Measurements from ENCODE around the gene PHTF1.

PHTF1 gene

GRCh38 chr1:113783254-113784103 lies 24.2 kb upstream of the PHTF1 start:
- H3K9me3 Mint-ChIP-seq = no peaks in the 10 kb centered on the region
- peaks cover 30% of the 10 kb centered on the region for H3K36me3 Mint-ChIP-seq (ENCODE audit: low read depth)
- H3K27ac Mint-ChIP-seq = peak overlapping the region in 2 of 3 experiments; percentile 51 to 59
- no peak for TF ChIP-seq CTCF (IDR thresholded peaks at IDR 0.05; ENCODE audit: unreplicated experiment in 3 of 3)
- H3K4me1 Mint-ChIP-seq = peaks cover 11% of the 10 kb centered on the region
- no peak overlapping the region for H3K4me3 Mint-ChIP-seq
- H3K27me3 Mint-ChIP-seq (ENCODE audit: low read depth) = no peaks in the 10 kb centered on the region

GRCh38 chr1:113782406-113782805 lies 23.1 kb upstream of the PHTF1 start:
- Mint-ChIP-seq H3K27me3 (ENCODE audit: low read depth) (no peaks in the 10 kb centered on the region), H3K27ac (no peak overlapping the region), H3K36me3 (ENCODE audit: low read depth) (peaks cover 21% of the 10 kb centered on the region), H3K4me3 (no peak overlapping the region), H3K9me3 (no peaks in the 10 kb centered on the region), H3K4me1 (peaks cover 11% of the 10 kb centered on the region)
- no peak for TF ChIP-seq CTCF (IDR thresholded peaks at IDR 0.05; ENCODE audit: unreplicated experiment in 3 of 3)

- Mint-ChIP-seq H3K4me1 (peaks cover 3% of the 10 kb centered on the region), H3K9me3 (no peaks in the 10 kb centered on the region), H3K27ac (no peak overlapping the region), H3K4me3 (no peak overlapping the region), H3K36me3 (ENCODE audit: low read depth) (peaks cover 20% of the 10 kb centered on the region), H3K27me3 (ENCODE audit: low read depth) (no peaks in the 10 kb centered on the region)
- no peak for TF ChIP-seq CTCF (IDR thresholded peaks at IDR 0.05; ENCODE audit: unreplicated experiment in 3 of 3)
These were observed 21.3 kb upstream of the PHTF1 start for GRCh38 chr1:113780374-113781146.

GRCh38 chr1:113779542-113779941 lies 20.3 kb upstream of the PHTF1 start:
- H3K9me3 Mint-ChIP-seq = no peaks in the 10 kb centered on the region
- no peaks in the 10 kb centered on the region for H3K27me3 Mint-ChIP-seq (ENCODE audit: low read depth)
- no peak overlapping the region for H3K27ac Mint-ChIP-seq
- no peaks in the 10 kb centered on the region for H3K4me1 Mint-ChIP-seq
- H3K36me3 Mint-ChIP-seq (ENCODE audit: low read depth) = peaks cover 23% of the 10 kb centered on the region
- TF ChIP-seq CTCF (IDR thresholded peaks at IDR 0.05; ENCODE audit: unreplicated experiment in 3 of 3) = no peak
- no peak overlapping the region for H3K4me3 Mint-ChIP-seq

DNA sequence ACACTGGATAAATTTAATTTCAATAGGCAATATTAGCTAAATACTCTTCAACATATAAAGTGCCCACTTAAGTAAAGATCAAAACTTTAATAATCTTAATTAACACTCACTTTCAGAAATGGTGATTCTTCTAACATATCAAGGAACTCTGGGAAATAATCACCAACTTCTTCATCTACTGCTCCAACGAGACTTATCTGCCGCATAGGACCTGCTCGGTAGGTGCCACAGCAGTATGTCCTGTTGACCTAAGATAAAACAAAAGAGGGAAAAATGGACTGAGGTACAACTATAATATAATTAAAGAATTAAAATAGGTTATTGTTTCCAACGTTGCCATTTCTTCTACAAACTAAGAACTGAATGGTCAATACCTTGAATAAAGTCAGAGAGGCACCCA lies 18.3 kb upstream of the PHTF1 start:
- H3K27me3 Mint-ChIP-seq (ENCODE audit: low read depth) = no peaks in the 10 kb centered on the region
- peaks cover 28% of the 10 kb centered on the region for H3K36me3 Mint-ChIP-seq (ENCODE audit: low read depth)
- no peak for TF ChIP-seq CTCF (IDR thresholded peaks at IDR 0.05; ENCODE audit: unreplicated experiment in 3 of 3)
- H3K9me3 Mint-ChIP-seq = no peaks in the 10 kb centered on the region
- no peak overlapping the region for H3K4me3 Mint-ChIP-seq
- H3K27ac Mint-ChIP-seq = no peak overlapping the region
- no peaks in the 10 kb centered on the region for H3K4me1 Mint-ChIP-seq

All from nephron (organoid).